ENCODE measurements around the gene GMDS.
"Not testable (repeated sequence)": the region's sequence is repeated elsewhere in the genome, so short reads cannot be mapped to it uniquely, and the experiment has no call there.

GMDS gene

GRCh38 chr6:1758076-1758679, 487.2 kb downstream of the GMDS start:
- in situ Hi-C loops (cut with MboI; ENCODE audit: low sequenced_read_pairs, unreplicated experiment): no loop called here
- no peak for TF ChIP-seq CTCF (IDR thresholded peaks at IDR 0.05; ENCODE audit: borderline replicate concordance, control extremely low read depth, extremely low read depth, insufficient read depth, missing control alignments)
- DNase-seq (ENCODE audit: low spot score): no peak

DNA sequence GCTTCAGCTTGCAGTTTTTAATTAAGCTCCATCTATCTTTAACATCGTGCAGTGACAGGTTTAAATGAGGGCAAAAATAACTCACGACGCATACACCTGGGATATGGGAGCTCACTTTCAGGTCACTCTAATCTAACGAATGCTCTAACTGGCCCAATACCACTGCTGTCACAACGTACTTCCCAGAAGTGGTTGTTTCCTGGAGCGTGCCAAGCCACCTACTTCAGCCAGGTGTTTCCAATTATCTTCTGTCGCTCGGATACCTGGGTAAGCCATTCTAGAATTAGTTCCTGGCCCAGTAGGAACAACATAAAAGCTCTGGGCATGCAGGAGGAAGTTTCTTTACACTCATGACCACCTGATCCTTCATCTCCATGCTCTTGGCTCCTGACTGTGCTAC, 488.3 kb downstream of the GMDS start:
- in situ Hi-C loops (cut with MboI; ENCODE audit: low sequenced_read_pairs, unreplicated experiment): no loop called here
- TF ChIP-seq CTCF (IDR thresholded peaks at IDR 0.05; ENCODE audit: borderline replicate concordance, control extremely low read depth, extremely low read depth, insufficient read depth, missing control alignments): no peak
- DNase-seq (ENCODE audit: low spot score): no peak

DNA sequence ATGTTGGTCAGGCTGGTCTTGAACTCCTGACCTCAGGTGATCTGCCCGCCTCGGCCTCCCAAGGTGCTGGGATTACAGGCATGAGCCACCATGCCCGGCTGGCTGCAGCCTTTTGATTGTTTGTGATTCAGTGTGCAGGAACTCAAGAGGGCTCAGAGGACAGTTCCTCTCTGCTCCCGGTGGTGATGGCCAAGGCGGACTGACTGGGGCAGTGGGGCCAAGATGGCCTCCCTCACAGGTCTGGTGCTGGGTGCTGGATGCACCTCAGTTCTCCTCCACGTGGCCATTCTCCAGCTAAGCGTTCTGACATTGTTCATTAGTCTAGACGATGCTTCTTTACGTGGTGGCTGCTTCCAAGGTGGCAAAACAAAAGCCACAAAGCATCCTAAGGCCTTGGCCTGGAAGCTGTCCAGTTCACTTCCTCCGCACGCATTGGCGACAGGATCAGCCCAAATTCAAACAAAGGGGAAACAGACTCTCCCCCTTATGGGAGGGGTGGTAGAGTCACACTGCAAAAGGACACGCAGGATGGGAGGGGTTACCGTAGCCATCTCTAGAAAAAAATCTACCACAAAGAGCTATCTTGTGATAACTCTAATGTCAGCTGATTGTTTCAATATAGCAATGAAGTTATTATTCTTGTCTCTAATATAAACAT, 488.8 kb downstream of the GMDS start:
- no peak for TF ChIP-seq CTCF (IDR thresholded peaks at IDR 0.05; ENCODE audit: borderline replicate concordance, control extremely low read depth, extremely low read depth, insufficient read depth, missing control alignments)
- in situ Hi-C loops (cut with MboI; ENCODE audit: low sequenced_read_pairs, unreplicated experiment): no loop called here
- DNase-seq (ENCODE audit: low spot score): no peak

DNA sequence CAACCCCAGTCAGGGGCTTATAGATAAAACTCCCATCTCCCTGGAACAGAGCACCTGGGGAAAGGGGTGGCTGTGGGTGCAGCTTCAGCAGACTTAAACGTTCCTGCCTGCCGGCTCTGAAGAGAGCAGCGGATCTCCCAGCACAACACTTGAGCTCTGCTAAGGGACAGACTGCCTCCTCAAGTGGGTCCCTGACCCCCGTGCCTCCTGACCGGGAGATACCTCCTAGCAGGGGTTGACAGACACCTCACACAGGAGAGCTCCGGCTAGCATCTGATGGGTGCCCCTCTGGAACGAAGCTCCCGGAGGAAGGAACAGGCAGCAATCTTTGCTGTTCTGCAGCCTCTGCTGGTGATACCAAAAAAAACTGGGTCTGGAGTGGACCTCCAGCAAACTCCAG, 494.3 kb downstream of the GMDS start:
- DNase-seq (ENCODE audit: low spot score); in situ Hi-C loops (cut with MboI; ENCODE audit: low sequenced_read_pairs, unreplicated experiment): not testable (repeated sequence)

GRCh38 chr6:1749041-1749440, 496.4 kb downstream of the GMDS start:
- in situ Hi-C loops (cut with MboI; ENCODE audit: low sequenced_read_pairs, unreplicated experiment): no loop called here
- no peak for TF ChIP-seq CTCF (IDR thresholded peaks at IDR 0.05; ENCODE audit: borderline replicate concordance, control extremely low read depth, extremely low read depth, insufficient read depth, missing control alignments)
- no peak for DNase-seq (ENCODE audit: low spot score)

GRCh38 chr6:1747531-1747930, 497.9 kb downstream of the GMDS start:
- TF ChIP-seq CTCF (IDR thresholded peaks at IDR 0.05; ENCODE audit: borderline replicate concordance, control extremely low read depth, extremely low read depth, insufficient read depth, missing control alignments): no peak
- in situ Hi-C loops (cut with MboI; ENCODE audit: low sequenced_read_pairs, unreplicated experiment): no loop called here
- DNase-seq (ENCODE audit: low spot score): no peak

DNA sequence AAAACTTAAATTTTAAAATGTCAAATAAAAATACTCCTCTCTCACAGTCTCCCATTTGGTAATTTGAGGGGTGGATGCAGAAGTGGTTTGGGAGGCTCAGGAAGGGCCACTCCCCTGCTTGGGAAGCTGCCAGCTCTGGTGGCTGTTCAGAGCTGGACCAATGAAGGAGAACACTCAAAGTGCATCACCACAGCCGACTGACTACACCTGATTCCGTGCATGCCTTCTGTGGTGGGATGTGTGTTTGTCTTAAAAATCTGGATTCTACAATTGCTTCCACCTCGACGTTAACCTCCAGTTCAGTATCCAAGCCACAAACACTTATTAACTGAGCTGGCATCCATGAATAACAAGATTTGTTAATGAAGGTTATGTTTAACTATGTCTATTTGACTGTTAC, 498.4 kb downstream of the GMDS start:
- DNase-seq (ENCODE audit: low spot score): no peak
- in situ Hi-C loops (cut with MboI; ENCODE audit: low sequenced_read_pairs, unreplicated experiment): no loop called here
- no peak for TF ChIP-seq CTCF (IDR thresholded peaks at IDR 0.05; ENCODE audit: borderline replicate concordance, control extremely low read depth, extremely low read depth, insufficient read depth, missing control alignments)

Measured in GM13976 (cell line).